Natural killer cell treated with Interleukin-12 subunit alpha and Interleukin-12 subunit beta and Interleukin-15 and Interleukin-18, amount 100 ng/mL, for 72 hours (primary cell): ENCODE measurements around the gene SDHD. TPM values are rescaled to one million over a fixed set of nuclear protein-coding genes. Genes with fewer than 3 reads are reported as not detected.

Experiments used
- ATAC-seq, 2 donors: fragments of 150-1000 bp; cut with Tn5 transposase in 1 of 2; sonication (Bioruptor Pico), chemical (Tn5 transposase) in 1 of 2; 2 replicates each; pipeline ENCODE4 v1.10.0; 2021
- DNase-seq: peaks from one replicate; pipeline ENCODE4 v3.0.0; 2022; ENCODE audit warnings: low spot score
- H3K27ac Mint-ChIP-seq, 2 donors: 1 replicate in 1 of 2; 2 replicates in 1 of 2; pipeline ENCODE4 v1.8.0; 2022; ENCODE audit warnings: mixed read lengths in 2 of 2, mild to moderate bottlenecking in 1 of 2, moderate library complexity in 1 of 2
- H3K27me3 Mint-ChIP-seq, 2 donors: 1 replicate in 1 of 2; 2 replicates in 1 of 2; pipeline ENCODE4 v1.8.0; 2022; ENCODE audit warnings: mixed read lengths in 2 of 2
- H3K36me3 Mint-ChIP-seq: one replicate; pipeline ENCODE4 v1.8.0; 2022; ENCODE audit warnings: mixed read lengths
- H3K4me1 Mint-ChIP-seq, 2 donors: 1 replicate in 1 of 2; 2 replicates in 1 of 2; pipeline ENCODE4 v1.8.0; 2022; ENCODE audit warnings: low read depth in 2 of 2, mixed read lengths in 2 of 2, mild to moderate bottlenecking in 1 of 2
- H3K4me3 Mint-ChIP-seq: one replicate; pipeline ENCODE4 v1.8.0; 2022; ENCODE audit warnings: mixed read lengths
- H3K9me3 Mint-ChIP-seq: 2 replicates; pipeline ENCODE4 v1.8.0; 2022; ENCODE audit warnings: mixed read lengths
- total RNA-seq, 2 donors: library from RNA; stranded (reverse); gene quantifications; one replicate each; pipeline ENCODE4 v1.2.3, GENCODE V29; 2022

Gene SDHD
- total RNA-seq, 2 donors from 2014 or later = 71.2 to 82.3 TPM

DNA sequence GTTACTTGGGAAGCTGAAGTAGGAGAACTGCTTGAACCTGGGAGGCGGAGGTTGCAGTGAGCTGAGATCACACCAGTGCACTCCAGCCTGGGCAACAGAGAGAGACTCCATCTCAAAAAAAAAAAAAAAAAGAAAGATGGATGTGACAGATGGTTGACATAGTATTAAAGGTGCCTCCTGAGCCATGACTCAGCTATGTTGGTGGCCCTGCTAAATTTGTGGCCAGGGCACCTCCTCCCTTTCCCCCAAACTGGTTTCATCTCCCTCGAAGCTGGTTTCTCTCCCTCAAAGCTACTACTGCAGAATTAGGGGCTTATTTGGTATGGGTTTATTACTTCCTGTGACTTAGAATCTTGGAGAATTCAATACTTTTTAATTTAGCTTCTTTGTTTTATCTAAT lies 31.5 kb downstream of the SDHD start:
- peaks cover 12 to 26% of the 10 kb centered on the region in 2 donors for H3K4me1 Mint-ChIP-seq
- no peak for DNase-seq
- H3K27ac Mint-ChIP-seq = peak overlapping the region in 1 of 2 donors; percentile 50
- no peaks in the 10 kb centered on the region for H3K27me3 Mint-ChIP-seq
- H3K36me3 Mint-ChIP-seq = no peaks in the 10 kb centered on the region
- ATAC-seq = peak; percentile 75 to 86
- H3K9me3 Mint-ChIP-seq = no peaks in the 10 kb centered on the region
- H3K4me3 Mint-ChIP-seq = no peak overlapping the region

DNA sequence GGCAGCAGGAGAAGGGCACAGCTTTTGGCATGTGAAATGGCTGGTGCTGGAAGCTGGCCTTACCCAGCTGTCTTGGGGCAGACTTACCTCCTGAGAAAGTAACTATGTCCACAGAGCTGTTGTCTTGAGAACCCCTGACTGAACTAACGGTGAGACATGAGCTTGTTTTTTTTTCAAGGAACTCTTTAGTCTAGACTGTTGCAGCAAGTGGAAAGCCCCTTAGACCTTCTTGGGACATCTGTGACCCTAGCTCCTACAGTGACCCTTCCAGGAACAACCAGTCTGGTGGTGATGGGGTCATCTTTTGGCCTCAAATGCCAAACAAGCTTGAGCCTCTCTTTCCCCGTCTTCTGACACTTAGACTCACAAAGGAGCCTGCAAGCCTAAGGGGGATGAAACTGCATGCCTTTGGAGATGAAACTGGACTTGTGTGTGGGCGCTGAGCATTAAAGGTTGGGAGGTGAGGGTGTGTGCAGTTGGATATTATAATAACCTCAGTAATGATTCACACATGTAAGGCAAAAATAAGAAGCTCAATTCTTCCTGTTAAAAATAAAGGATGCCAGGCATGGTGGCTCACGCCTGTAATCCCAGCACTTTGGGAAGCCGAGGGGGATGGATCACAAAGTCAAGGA lies 35.4 kb downstream of the SDHD start:
- H3K4me3 Mint-ChIP-seq = no peak overlapping the region
- no peak for ATAC-seq
- DNase-seq = no peak
- peak overlapping the region in 1 of 2 donors; percentile 45 for H3K27ac Mint-ChIP-seq
- H3K36me3 Mint-ChIP-seq = no peaks in the 10 kb centered on the region
- H3K9me3 Mint-ChIP-seq = no peaks in the 10 kb centered on the region
- peaks cover 12% of the 10 kb centered on the region in 2 donors for H3K4me1 Mint-ChIP-seq
- no peaks in the 10 kb centered on the region for H3K27me3 Mint-ChIP-seq

DNA sequence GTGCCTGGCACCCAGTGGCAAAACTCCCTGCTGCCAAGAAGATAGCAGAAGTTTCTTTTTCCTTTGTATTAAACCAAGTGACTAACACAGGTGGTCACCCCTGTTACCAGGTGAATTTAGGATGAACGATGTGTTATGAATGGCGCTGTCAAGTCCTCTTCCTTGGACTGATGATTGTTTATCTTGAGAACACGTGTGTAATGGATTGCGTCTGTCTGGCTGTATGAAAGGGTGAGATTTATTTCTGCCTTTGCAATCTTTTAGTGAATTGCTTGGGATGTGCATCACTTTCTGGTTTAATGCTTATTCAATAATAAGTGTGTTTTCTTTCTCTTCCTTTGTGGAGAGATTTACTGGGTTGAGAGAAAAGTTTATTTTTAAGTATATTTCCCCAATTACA lies 36.5 kb downstream of the SDHD start:
- peaks cover 11 to 12% of the 10 kb centered on the region in 2 donors for H3K4me1 Mint-ChIP-seq
- no peaks in the 10 kb centered on the region for H3K9me3 Mint-ChIP-seq
- ATAC-seq (no peak), DNase-seq (no peak)
- no peaks in the 10 kb centered on the region for H3K36me3 Mint-ChIP-seq
- H3K27ac Mint-ChIP-seq = no peak overlapping the region
- no peaks in the 10 kb centered on the region for H3K27me3 Mint-ChIP-seq
- no peak overlapping the region for H3K4me3 Mint-ChIP-seq

DNA sequence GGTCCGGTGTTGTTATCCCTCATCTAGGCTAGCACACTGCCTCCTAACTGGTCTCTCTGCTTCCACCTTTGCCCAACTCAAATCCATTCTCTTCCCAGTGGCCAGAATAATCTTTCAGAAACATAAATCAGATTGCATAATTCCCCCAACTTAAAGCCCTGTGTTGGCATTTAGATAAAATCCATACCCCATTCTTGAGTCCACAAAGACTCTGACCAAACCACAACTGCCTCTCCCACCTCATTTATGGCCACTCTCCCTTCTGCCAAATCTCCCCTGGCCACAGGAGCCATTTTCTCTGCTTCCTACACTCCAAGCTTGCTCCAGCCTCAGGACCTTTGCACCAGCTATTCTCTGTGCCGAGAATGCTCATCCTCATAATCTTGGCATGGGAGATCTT lies 40.4 kb downstream of the SDHD start:
- Mint-ChIP-seq H3K27ac (no peak overlapping the region), H3K4me3 (no peak overlapping the region), H3K9me3 (no peaks in the 10 kb centered on the region), H3K27me3 (no peaks in the 10 kb centered on the region), H3K4me1 (peaks cover 5 to 7% of the 10 kb centered on the region in 2 donors), H3K36me3 (no peaks in the 10 kb centered on the region)
- DNase-seq (no peak), ATAC-seq (no peak)

DNA sequence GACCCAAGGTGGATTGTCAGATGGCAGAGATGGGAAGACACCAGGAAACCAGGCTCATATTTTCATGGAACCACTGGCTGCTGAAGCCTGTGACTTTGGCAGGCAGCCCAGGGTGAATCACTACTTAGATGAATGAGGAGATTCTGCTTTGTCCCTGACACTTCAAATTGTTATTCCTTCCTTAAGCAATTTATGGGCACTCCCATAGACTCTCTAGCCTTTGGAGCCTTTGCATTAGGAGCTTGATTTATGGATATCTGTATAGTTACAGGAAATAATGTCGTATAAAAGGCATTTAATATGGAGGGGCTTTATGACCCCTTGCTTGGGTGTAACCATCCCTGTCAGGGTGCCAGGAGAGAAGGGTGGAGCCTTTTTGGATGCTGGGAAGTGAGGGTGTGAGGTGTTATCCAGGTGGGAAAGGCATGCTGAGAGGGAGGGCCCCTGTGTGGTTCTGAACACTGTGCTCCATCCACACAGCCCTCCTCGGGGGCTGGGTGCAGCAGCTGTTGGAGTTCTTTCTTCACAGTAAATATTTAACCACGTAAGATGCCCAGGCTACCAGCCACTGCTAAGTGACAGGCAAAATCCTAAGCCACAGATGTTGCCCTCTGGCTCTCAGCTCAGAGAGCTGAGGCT lies 41.9 kb downstream of the SDHD start:
- DNase-seq (no peak), ATAC-seq (no peak)
- Mint-ChIP-seq H3K4me1 (peaks cover 6 to 13% of the 10 kb centered on the region in 2 donors), H3K27ac (no peak overlapping the region), H3K9me3 (no peaks in the 10 kb centered on the region), H3K36me3 (no peaks in the 10 kb centered on the region), H3K27me3 (no peaks in the 10 kb centered on the region), H3K4me3 (no peak overlapping the region)

DNA sequence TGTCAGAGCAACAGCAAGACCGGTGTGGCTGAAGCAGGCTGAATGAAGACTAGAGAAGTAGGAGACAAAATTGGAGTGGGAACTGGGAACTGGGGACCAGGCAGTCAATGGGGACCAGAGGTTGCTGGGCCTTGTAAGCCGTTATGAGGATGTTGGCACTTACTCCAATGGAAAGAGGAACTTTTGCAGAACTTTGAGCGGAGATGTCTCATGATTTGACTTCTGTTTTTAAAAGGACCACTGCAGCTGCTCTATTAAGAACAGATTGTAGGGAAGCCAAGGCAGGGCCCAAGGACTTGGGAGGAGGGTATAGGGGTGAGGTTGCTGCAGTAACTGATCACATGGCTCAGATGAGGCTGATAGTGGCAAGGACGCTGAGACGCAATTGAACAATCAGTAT lies 43.0 kb downstream of the SDHD start:
- no peaks in the 10 kb centered on the region for H3K36me3 Mint-ChIP-seq
- no peak overlapping the region for H3K4me3 Mint-ChIP-seq
- H3K27ac Mint-ChIP-seq = no peak overlapping the region
- ATAC-seq (no peak), DNase-seq (no peak)
- peaks cover 6 to 13% of the 10 kb centered on the region in 2 donors for H3K4me1 Mint-ChIP-seq
- H3K9me3 Mint-ChIP-seq = no peaks in the 10 kb centered on the region
- H3K27me3 Mint-ChIP-seq = no peaks in the 10 kb centered on the region

DNA sequence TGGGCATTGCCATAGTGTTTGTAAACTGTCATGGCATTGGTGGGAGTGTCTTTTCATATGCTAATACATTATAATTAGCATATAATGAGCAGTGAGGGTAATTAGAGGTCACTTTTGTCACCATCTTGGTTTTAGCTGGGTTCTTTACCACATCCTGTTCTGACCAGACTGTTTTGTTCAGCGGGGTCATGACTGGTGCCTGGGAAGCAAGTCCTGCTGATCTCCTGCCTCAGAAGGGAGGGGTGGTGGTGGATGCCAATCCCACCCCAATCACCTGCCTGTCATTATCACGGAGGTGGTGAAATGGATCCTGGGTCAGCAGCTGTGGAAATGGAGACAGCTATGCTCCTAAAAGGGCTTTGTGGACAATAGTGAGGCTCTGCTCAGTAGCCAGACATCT lies 46.1 kb downstream of the SDHD start:
- Mint-ChIP-seq H3K27me3 (no peaks in the 10 kb centered on the region), H3K4me1 (peaks cover 6 to 13% of the 10 kb centered on the region in 2 donors), H3K36me3 (no peaks in the 10 kb centered on the region), H3K27ac (no peak overlapping the region), H3K9me3 (no peaks in the 10 kb centered on the region), H3K4me3 (no peak overlapping the region)
- ATAC-seq = peak in 1 of 2 donors; percentile 62
- no peak for DNase-seq

DNA sequence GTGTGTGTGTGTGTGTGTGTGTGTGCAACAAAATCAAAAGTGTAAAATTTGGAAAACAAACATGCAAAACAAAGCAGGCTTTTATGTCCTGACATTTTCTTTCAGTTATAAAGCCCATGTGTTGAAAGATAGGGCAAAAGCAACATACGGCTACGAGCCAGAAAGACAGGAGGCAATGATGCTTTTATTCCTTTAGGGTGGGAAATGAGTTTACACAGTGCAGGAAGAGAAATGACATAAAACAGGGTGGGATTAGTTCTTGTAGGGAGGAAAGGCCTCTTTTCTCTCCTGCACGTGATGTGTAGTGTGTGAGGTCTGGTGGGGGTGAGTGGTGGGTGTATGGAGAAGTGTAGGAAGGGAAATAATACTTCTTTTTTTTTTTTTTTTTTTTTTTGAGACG lies 47.8 kb downstream of the SDHD start:
- Mint-ChIP-seq H3K36me3 (no peaks in the 10 kb centered on the region), H3K4me1 (peaks cover 6 to 13% of the 10 kb centered on the region in 2 donors), H3K4me3 (no peak overlapping the region), H3K27me3 (no peaks in the 10 kb centered on the region), H3K27ac (no peak overlapping the region), H3K9me3 (no peaks in the 10 kb centered on the region)
- ATAC-seq = no peak
- DNase-seq = no peak

DNA sequence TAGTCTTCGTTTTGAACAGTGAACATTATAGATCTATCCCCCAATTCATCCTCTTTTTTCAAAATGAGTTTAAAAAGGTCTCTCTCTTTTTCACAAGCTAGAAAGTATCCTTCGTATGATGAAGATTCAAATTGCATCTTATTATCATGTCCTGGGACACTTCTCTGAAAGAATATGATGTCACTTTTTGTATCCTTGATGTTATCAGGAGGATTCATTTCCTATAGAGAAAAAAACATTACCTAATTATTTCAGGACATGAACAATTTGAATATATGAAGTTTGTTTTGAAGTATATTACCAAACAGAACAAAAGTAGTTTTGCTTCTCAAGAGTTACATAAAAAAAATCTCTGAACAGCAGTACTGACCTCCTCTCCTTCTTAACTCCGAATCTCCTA lies 56.9 kb downstream of the SDHD start:
- Mint-ChIP-seq H3K36me3 (peaks cover 16% of the 10 kb centered on the region), H3K9me3 (peaks cover 3% of the 10 kb centered on the region), H3K4me3 (no peak overlapping the region), H3K4me1 (no peaks in the 10 kb centered on the region), H3K27me3 (no peaks in the 10 kb centered on the region), H3K27ac (no peak overlapping the region)
- ATAC-seq = no peak
- DNase-seq = no peak

Other genes with a start within 250 kb of the SDHD start
- gene ALG9, start 215.3 kb upstream of the SDHD start, total RNA-seq = 10 to 100 TPM; 32.0 to 43.5 TPM
- 1 to 10 TPM; 6.2 to 7.9 TPM for gene FDXACB1, start 207.7 kb upstream of the SDHD start, total RNA-seq
- 10 to 100 TPM in 1 of 2 donors, 1 to 10 TPM in 1; 8.4 to 11.8 TPM for gene CFAP68, start 207.3 kb upstream of the SDHD start, total RNA-seq
- gene CRYAB, start 175.1 kb upstream of the SDHD start, total RNA-seq = not detected
- gene HSPB2, start 174.1 kb upstream of the SDHD start, total RNA-seq = not detected
- gene C11orf52, start 168.0 kb upstream of the SDHD start, total RNA-seq = not detected
- 1 to 10 TPM in 1 of 2 donors, under 1 TPM in 1; 0.45 to 7.3 TPM for gene DIXDC1, start 149.5 kb upstream of the SDHD start, total RNA-seq
- gene DLAT, start 61.5 kb upstream of the SDHD start, total RNA-seq = 10 to 100 TPM; 37.3 to 40.9 TPM
- under 1 TPM in 1 of 2 donors, not detected in 1; 0.48 TPM for gene PIH1D2, start 12.9 kb upstream of the SDHD start, total RNA-seq
- 10 to 100 TPM; 15.8 to 21.1 TPM for gene NKAPD1, start 12.6 kb upstream of the SDHD start, total RNA-seq
- gene TIMM8B, start 117 bp upstream of the SDHD start, total RNA-seq = 10 to 100 TPM; 54.6 to 71.1 TPM
- 1 to 10 TPM; 1.3 to 4.6 TPM for gene IL18, start 77.2 kb downstream of the SDHD start, total RNA-seq
- under 1 TPM in 1 of 2 donors, not detected in 1; 0.62 TPM for gene TEX12, start 80.5 kb downstream of the SDHD start, total RNA-seq
- 1 to 10 TPM; 1.4 to 4.5 TPM for gene BCO2, start 88.6 kb downstream of the SDHD start, total RNA-seq
- 10 to 100 TPM; 36.2 to 36.8 TPM for gene PTS, start 139.6 kb downstream of the SDHD start, total RNA-seq
- gene PLET1, start 174.0 kb downstream of the SDHD start, total RNA-seq = not detected